ENCODE measurements around the gene TSPAN6. TPM values are rescaled to one million over a fixed set of nuclear protein-coding genes. Genes with fewer than 3 reads are reported as not detected.

TSPAN6 gene
- total and polyA plus RNA-seq, 2 of the 4 experiments (the other 2 are of a cell fraction), result 16.1 to 20.1 TPM

GRCh38 chrX:100663642-100664041, 27.0 kb upstream of the TSPAN6 start:
- Histone ChIP-seq H3K9ac (ENCODE audit: low read depth, low read length) (no peak overlapping the region), H3K56ac (ENCODE audit: extremely low read depth, insufficient read depth, low read length) (no peak overlapping the region), H3K9me1 (ENCODE audit: insufficient read depth, low read length) (peaks cover 3% of the 10 kb centered on the region; the same call in 1 of the 2 replicates), H2AFZ (replicated peaks; ENCODE audit: low read length, poor library complexity) (no peak overlapping the region), H3K4me1 (ENCODE audit: control insufficient read depth, insufficient read depth, low read length) (peaks cover 4% of the 10 kb centered on the region), H3K4me2 (ENCODE audit: low read depth, low read length) (no peak overlapping the region), H3K4me3 (ENCODE audit: insufficient read depth, low read depth, low read length) (no peak overlapping the region), H3K27me3 (ENCODE audit: control insufficient read depth, insufficient read depth, low read length) (no peaks in the 10 kb centered on the region; the same call in 1 of the 2 replicates), H3K36me3 (ENCODE audit: control insufficient read depth, insufficient read depth, low read length) (peaks cover 16% of the 10 kb centered on the region), H2BK15ac (ENCODE audit: low read depth, low read length) (no peak overlapping the region), H3K18ac (ENCODE audit: low read depth, low read length) (no peak overlapping the region), H3K23ac (ENCODE audit: low read depth, low read length) (no peak overlapping the region), H2BK120ac (ENCODE audit: low read depth, low read length) (no peak overlapping the region), H3K14ac (replicated peaks; ENCODE audit: low read depth, low read length) (no peak overlapping the region), H3K27ac (ENCODE audit: insufficient read depth, low read length) (no peak overlapping the region), H3K79me1 (ENCODE audit: low read depth in 1 of 2, low read length in 2 of 2) (no peaks in the 10 kb centered on the region), H4K20me1 (ENCODE audit: insufficient read depth, low read length) (no peaks in the 10 kb centered on the region), H2BK20ac (ENCODE audit: low read depth, low read length) (no peak overlapping the region), H2AK5ac (ENCODE audit: low read depth, low read length) (no peak overlapping the region), H2AK9ac (replicated peaks; ENCODE audit: low read depth, low read length, poor library complexity) (no peak overlapping the region), H4K91ac (ENCODE audit: insufficient read depth, low read depth, low read length) (no peak overlapping the region), H4K5ac (ENCODE audit: low read depth, low read length) (no peak overlapping the region), H4K8ac (ENCODE audit: low read depth in 2 of 2, low read length in 2 of 2) (no peak overlapping the region), H2BK5ac (ENCODE audit: low read depth, low read length, poor library complexity, severe bottlenecking) (no peak overlapping the region), H3K4ac (ENCODE audit: low read depth, low read length) (no peak overlapping the region), H3K9me3 (ENCODE audit: control insufficient read depth, insufficient read depth, low read length) (no peaks in the 10 kb centered on the region)
- no peak for DNase-seq
- no peak for ATAC-seq (ENCODE audit: low read depth)
- TF ChIP-seq MAZ (IDR thresholded peaks at IDR 0.05; ENCODE audit: borderline replicate concordance, low read depth, low read length), result no peak
- TF ChIP-seq, protein P1, sequence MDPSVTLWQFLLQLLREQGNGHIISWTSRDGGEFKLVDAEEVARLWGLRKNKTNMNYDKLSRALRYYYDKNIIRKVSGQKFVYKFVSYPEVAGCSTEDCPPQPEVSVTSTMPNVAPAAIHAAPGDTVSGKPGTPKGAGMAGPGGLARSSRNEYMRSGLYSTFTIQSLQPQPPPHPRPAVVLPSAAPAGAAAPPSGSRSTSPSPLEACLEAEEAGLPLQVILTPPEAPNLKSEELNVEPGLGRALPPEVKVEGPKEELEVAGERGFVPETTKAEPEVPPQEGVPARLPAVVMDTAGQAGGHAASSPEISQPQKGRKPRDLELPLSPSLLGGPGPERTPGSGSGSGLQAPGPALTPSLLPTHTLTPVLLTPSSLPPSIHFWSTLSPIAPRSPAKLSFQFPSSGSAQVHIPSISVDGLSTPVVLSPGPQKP (IDR thresholded peaks at IDR 0.05; ENCODE audit: borderline replicate concordance, low read depth, low read length), result no peak
- BruUV-seq (replicated peaks), result no TSS peak
- ChIA-PET CTCF (interaction anchor here (1.5 kb wide), 1 partner anchor 9 kb away, joined by 4 read pairs; no protein-coding TSS in a partner anchor), POLR2A (ENCODE audit: unreplicated experiment) (no interaction called here)
- WGBS, 2 experiments (ENCODE audit: extremely low coverage in 2 of 2, insufficient read length in 1 of 2), result no CpG with 5 or more reads among the region's 2 CpGs
- in situ Hi-C loops (cut with MboI; ENCODE audit: low sequenced_read_pairs), result no loop called here
- intact Hi-C loops (cut with micrococcal nuclease), result no loop called here
- dilution Hi-C loops (cut with HindIII; ENCODE audit: low sequenced_read_pairs, unreplicated experiment), result no loop called here

All from IMR-90 (cell line).